HG03432 (cell line): ENCODE data around the gene KRTAP9-8.
"Not testable (repeated sequence)": the region's sequence is repeated elsewhere in the genome, so short reads cannot be mapped to it uniquely, and the experiment has no call there.

Experiments
- ATAC-seq: cut with Tn5 transposase; IDR thresholded peaks from one replicate; pipeline ENCODE4 v1.9.1; 2021; ENCODE audit warnings: mild to moderate bottlenecking, moderate library complexity; ENCODE audit not compliant: unreplicated experiment

The KRTAP9-8 gene

GRCh38 chr17:41237949-41238437, at the start of gene KRTAP9-8:
KRTAP9-8 (plus strand) TSS chr17:41237999; CDS start chr17:41238052, 53 bp downstream.
- ATAC-seq: not testable (repeated sequence)

DNA sequence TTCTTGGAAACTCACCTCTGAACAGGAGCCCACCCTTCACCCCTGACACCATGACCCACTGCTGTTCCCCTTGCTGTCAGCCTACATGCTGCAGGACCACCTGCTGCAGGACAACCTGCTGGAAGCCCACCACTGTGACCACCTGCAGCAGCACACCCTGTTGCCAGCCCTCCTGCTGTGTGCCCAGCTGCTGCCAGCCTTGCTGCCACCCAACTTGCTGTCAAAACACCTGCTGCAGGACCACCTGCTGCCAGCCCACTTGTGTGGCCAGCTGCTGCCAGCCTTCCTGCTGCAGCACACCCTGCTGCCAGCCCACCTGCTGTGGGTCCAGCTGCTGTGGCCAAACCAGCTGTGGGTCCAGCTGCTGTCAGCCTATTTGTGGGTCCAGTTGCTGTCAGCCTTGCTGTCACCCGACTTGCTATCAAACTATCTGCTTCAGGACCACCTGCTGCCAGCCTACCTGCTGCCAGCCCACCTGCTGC, 47.9 kb upstream of the KRTAP9-8 start, which contains the start of gene KRTAP9-1:
Gene KRTAP9-1, plus strand, starts transcription at position 51 of the 482 bp plus-strand sequence. Its CDS starts 0 bp downstream, at position 51.
- not testable (repeated sequence) for ATAC-seq

DNA sequence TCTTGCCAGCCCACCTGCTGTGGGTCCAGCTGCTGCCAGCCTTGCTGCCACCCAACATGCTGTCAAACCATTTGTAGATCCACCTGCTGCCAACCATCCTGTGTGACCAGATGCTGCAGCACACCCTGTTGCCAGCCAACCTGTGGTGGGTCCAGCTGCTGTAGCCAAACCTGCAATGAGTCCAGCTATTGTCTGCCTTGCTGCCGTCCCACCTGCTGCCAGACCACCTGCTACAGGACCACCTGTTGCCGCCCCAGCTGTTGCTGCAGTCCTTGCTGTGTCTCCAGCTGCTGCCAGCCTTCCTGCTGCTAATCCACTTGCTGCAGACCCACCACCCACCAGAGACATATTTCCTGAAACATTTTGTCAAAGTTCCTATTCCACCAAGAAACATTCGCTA, 47.5 kb upstream of the KRTAP9-8 start:
- ATAC-seq: no peak

DNA sequence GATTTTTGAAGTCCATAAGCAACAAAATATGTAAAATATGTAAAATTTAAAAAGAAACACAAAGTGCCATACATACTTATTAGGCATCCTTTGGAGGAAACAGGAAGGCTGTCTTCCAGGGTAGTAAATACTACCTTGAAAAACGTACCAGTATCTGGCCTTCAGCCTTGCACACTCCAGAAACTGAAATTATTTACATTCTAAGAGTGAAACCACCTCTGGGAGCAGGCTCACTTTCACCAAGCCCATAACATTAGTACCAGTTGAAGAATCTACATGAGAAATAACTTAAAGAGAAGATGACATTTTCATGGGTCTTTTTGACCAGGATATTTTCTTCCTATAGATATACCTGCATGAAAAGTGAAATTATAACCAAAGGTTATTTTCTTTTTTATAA, 41.7 kb upstream of the KRTAP9-8 start:
- no peak for ATAC-seq

GRCh38 chr17:41199421-41200078, 38.2 kb upstream of the KRTAP9-8 start:
- no peak for ATAC-seq

GRCh38 chr17:41211845-41212466, 25.8 kb upstream of the KRTAP9-8 start:
- ATAC-seq: no peak

DNA sequence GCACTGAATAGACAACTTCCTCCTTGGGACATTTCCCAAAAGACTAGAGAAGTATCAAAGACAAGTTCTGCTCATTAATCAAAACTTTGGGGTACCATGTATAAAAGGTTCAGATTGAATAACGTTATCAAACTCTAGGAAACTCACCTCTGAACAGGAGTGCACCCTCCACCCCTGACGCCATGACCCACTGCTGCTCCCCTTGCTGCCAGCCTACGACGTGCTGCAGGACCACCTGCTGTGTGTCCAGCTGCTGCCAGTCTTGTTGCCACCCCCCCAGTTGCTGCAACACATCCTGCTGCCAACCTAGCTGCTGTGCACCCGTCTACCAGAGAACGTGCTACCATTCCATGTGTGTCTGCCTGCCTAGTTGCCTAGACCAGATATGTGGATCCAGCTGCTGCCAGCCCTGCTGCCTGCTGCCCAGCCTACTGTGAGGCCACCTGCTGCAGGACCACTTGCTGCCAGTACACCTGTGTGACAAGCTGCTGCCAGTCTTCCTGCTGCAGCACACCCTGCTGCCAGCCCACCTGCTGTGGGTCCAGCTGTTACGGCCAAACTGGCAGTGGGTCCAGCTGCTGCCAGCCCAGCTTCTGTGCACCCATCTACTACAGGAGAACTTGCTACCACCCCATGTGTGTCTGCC, 25.2 kb upstream of the KRTAP9-8 start:
- ATAC-seq: no peak

DNA sequence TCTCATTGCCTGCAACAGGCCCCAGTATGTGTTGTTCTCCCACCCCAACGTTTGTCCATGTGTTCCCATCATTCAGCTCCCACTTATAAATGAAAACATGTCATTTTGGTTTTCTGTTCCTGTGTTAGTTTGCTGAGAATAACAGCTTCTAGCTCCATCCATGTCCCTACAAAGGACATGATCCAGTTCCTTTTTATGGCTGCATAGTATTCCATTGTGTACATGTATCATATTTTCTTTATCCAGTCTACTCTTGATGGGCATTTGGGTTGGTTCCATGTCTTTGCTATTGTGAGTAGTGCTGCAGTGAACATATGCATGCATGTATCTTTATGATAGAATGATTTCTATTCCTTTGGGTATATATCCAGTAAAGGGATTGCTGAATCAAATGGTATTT, 22.1 kb upstream of the KRTAP9-8 start:
- no peak for ATAC-seq

GRCh38 chr17:41223821-41224220, 14.0 kb upstream of the KRTAP9-8 start:
- ATAC-seq: no peak

GRCh38 chr17:41226051-41226450, 11.7 kb upstream of the KRTAP9-8 start:
- ATAC-seq: no peak

DNA sequence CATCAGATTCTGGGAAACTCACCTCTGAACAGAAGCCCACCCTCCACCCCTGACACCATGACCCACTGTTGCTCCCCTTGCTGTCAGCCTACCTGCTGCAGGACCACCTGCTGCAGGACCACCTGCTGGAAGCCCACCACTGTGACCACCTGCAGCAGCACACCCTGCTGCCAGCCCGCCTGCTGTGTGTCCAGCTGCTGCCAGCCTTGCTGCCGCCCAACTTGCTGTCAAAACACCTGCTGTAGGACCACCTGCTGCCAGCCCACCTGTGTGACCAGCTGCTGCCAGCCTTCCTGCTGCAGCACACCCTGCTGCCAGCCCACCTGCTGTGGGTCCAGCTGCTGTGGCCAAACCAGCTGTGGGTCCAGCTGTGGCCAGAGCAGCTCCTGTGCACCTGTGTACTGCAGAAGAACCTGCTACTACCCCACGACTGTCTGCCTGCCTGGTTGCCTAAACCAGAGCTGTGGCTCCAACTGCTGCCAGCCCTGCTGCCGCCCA, 11.2 kb upstream of the KRTAP9-8 start, which contains the start of gene KRTAP9-2:
Gene KRTAP9-2, plus strand, starts transcription at position 51 of the 498 bp plus-strand sequence. Its CDS starts 7 bp downstream, at position 58.
- not testable (repeated sequence) for ATAC-seq

- ATAC-seq: no peak
These were observed 7.7 kb upstream of the KRTAP9-8 start for GRCh38 chr17:41230094-41230493.

DNA sequence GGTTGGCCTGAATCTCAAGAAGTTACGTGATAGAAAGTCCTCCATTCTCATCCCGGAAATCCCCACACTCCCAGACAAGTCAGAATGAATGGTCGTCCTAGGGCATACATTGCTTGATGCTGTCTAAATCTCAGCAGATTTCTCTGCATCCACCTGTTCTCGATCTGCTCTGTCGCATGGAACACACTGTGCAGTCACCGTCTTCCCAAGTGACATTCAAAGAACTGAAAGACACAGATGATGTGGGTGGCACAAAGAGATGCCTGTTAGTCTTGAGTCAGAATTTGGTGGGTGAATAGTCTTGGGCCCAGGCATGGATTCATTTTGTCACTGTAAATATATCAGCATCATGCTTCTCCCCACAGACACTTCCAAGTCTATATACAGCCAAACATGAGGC, 6.1 kb upstream of the KRTAP9-8 start:
- no peak for ATAC-seq

- ATAC-seq: not testable (repeated sequence)
These were observed 5.2 kb upstream of the KRTAP9-8 start, which contains the start of gene KRTAP9-3 for GRCh38 chr17:41232399-41233105. KRTAP9-3 (plus strand) TSS chr17:41232449; CDS start chr17:41232502, 53 bp downstream.

DNA sequence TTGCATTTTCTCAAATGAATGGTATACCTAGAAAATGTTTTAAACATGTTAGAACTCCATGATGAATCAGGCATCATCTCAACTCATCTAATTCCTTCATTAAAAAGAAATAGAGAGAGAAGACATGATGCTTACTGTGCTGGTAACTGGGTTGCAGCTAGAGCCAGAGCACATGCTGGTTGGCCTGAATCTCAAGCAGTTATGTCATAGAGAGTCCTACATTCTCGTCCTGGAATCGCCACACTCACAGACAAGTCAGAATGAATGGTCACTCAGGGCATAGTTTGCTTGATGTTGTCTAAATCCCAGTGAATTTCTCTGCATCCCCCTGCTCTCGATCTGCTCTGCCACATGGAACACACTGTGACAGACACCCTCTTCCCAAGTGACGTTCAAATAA, 683 bp upstream of the KRTAP9-8 start:
- ATAC-seq: not testable (repeated sequence)

GRCh38 chr17:41246995-41247787, 9.4 kb downstream of the KRTAP9-8 start:
- not testable (repeated sequence) for ATAC-seq

- not testable (repeated sequence) for ATAC-seq
These were observed 11.9 kb downstream of the KRTAP9-8 start, which contains the start of gene KRTAP9-4 for GRCh38 chr17:41249637-41250240. KRTAP9-4 (plus strand) TSS chr17:41249687; CDS start chr17:41249721, 34 bp downstream.

- ATAC-seq: no peak
These were observed 13.5 kb downstream of the KRTAP9-8 start for GRCh38 chr17:41251261-41251660.

DNA sequence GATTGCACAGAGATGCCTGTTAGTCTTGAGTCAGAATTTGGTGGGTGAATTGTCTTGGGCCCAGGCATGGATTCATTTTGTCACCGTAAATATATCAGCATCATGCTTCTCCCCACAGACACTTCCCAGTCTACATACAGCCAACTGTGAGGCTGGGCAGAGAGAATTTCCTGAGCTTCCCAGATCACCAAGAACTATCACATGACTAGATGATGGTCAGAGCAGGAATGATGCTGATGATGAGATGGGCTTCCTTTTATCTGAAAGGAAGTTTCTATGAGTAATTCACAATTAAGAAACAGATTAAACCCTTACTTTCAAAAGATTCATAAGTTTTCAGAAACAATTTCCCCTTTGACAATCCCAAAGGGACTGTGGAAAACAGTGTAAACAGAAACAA, 17.1 kb downstream of the KRTAP9-8 start:
- ATAC-seq: no peak
